ENCODE measurements around the gene CHIA.

GRCh38 chr1:111286912-111287311 is 3.7 kb upstream of the CHIA start:
- TF ChIP-seq CTCF (IDR thresholded peaks at IDR 0.05) (no peak), POLR2A (IDR thresholded peaks at IDR 0.05) (no peak), POLR2AphosphoS5 (IDR thresholded peaks at IDR 0.05) (no peak)

Measured in sigmoid colon (tissue), 4 donors.